HG02981 (cell line): ENCODE data around the gene RASIP1.

Experiments used
- ATAC-seq: cut with Tn5 transposase; IDR thresholded peaks from one replicate; pipeline ENCODE4 v1.9.1; 2021; ENCODE audit warnings: mild to moderate bottlenecking, moderate library complexity; ENCODE audit not compliant: unreplicated experiment

Gene RASIP1

DNA sequence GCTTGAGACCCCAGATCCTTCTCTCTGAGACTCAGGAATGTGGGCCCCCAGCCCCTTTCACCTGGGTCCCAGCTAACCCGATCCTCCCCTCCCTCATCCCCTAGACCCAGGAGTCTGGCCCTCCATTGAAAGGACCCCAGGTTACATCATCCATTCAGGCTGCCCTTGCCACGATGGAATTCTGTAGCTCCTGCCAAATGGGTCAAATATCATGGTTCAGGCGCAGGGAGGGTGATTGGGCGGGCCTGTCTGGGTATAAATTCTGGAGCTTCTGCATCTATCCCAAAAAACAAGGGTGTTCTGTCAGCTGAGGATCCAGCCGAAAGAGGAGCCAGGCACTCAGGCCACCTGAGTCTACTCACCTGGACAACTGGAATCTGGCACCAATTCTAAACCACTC lies 15.4 kb upstream of the RASIP1 start:
- ATAC-seq = no peak

DNA sequence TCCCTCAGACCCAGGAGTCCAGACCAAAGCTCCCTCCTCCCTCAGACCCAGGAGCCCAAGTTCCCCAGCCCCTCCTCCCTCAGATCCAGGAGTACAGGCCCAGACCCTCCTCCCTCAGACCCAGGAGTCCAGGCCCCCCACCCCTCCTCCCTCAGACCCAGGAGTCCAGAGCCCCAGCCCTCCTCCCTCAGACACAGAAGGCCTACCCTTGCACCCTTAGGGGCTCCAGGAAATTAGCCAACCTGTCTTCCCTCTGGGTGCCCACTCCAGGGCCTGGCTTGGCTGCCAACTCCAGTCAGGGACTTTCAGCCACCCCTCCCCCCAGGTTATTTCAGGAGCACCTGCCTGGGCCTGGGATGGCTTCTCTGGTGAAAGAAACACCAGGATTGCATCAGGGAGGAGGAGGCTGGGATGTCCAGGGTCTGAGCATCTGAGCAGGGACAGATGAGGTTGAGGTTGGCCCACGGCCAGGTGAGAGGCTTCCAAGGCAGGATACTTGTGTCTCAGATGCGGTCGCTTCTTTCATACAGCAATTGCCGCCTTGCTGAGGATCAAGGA lies 14.8 kb upstream of the RASIP1 start, which contains the start of gene FGF21:
Gene FGF21 (plus strand): TSS at position 441 of the 558 bp plus-strand sequence. CDS start 713 bp downstream, outside the sequence.
- ATAC-seq = no peak

DNA sequence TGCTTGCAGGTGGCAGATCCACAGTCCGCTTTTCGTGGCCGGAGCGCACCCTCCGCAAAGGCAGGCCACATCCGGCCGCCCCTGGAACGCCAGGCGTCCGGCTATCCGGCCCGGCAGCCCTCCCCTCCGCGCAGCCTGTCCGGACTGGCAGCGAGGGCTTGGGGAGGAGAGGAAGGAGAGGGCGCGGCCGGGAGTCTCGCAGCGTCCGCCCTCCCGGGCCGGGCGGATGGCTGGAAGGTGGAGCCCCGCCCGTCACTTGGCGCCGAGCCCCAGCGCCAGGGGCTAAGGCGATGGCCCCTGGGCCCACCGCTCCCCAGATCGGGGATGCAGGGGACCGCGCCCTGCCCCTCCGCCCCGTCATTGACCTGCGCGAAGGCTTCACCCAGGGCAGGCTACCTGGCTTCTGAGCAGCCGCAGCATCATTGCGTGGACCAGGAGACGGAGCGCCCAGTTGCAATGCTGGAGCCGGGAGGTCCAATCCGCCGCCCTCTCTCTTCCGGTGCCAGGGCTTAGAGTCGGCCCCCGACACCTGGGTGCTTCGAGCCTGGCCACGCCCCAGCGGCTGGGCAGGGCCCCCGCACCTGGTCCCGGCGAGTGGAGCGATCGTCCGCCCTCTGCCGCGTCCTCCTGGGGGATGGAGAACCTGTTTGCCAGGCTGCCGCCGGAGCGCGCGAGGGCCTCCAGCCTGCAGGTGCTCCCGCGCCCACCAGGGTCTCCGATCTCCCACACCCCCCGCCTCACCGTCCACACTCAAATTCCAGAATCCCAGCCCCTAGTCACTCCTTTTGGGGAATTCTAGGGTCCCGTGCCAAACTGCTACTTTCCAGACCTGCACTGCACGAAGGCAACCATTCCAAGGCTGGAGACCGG lies 12.3 kb upstream of the RASIP1 start, which contains the start of gene FUT1:
Gene FUT1 (minus strand): TSS at position 146 of the 870 bp plus-strand sequence. CDS start 1,360 bp downstream, outside the sequence.
- ATAC-seq = no peak

DNA sequence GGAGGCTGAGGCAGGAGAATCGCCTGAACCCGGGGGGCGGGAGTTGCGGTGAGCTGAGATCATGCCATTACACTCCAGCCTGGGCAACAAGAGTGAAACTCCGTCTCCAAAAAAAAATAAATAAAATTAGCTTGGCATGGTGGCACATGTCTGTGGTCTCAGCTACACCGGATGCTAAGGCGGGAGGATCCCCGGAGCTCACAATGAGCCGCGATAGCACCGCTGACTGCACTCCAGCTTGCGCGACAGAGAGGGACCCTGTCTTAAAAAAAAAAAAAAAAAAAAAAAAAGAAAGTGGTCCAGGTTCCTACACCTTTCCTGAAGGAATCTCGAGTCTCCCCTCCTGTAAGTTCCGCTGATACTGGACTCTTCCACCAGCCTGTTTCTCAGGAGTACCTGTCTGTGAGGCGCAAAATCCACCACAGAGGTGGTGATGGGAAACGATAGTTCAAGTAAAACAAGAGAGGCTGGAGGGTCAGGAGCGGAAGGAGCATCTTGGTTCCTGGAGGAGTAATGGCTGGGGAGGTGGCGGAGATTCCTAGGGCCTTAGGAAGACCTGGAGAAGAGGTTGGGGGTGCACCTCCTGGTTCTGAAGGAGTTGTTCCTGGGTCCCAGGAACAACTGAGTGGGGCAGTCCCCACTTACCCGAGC lies 11.6 kb upstream of the RASIP1 start:
- no peak for ATAC-seq

DNA sequence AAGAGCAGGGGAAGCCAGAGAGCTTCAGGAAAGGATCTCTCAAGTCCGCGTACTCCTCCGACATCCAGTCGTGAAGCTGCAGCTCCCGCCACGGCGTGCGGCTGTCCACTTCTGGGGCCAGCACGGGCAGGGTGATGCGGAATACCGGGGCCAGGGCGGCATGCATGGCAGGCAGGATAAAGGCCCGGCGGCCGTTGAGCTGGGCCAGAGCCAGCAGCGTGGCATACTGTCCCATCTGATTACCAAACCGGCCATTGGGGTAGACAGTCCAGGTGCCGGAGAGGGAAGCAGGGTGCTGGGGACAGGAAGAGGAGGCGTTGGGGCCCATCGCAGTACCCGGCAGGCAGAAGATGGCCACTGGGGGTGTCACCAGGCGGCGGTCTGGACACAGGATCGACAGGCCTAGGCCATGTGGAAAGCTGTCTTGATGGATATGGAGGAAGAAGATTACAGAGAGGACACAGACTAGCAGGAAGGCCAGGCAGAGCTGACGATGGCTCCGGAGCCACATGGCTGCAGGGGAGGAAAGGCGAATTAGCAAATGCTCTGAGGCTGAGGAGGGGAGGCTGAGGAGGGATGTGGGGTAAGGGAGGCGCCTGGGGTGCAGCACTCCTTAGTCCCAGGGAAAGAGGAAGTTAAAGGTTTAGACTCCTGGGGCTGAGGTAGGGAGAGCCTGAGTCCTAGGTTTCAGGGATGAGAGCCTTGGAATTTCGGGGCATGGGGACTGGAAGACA lies 10.5 kb upstream of the RASIP1 start:
- no peak for ATAC-seq

DNA sequence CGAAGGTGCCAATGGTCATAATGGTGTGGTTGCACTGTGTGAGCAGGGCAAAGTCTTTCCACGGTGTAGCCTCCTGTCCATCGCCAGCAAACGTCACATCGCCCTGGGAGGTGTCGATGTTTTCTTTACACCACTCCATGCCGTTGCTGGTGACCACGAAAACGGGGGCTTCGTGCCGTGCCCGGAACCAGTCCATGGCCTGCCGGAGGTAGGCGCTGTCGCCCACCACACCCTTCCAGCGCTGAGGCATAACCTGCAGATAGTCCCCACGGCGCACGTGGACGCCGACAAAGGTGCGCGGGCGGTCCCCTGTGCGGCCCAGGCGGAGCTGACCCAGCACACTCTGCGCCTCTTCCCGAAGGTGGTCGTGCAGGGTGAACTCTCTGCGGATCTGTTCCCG lies 9.9 kb upstream of the RASIP1 start:
- ATAC-seq = no peak

DNA sequence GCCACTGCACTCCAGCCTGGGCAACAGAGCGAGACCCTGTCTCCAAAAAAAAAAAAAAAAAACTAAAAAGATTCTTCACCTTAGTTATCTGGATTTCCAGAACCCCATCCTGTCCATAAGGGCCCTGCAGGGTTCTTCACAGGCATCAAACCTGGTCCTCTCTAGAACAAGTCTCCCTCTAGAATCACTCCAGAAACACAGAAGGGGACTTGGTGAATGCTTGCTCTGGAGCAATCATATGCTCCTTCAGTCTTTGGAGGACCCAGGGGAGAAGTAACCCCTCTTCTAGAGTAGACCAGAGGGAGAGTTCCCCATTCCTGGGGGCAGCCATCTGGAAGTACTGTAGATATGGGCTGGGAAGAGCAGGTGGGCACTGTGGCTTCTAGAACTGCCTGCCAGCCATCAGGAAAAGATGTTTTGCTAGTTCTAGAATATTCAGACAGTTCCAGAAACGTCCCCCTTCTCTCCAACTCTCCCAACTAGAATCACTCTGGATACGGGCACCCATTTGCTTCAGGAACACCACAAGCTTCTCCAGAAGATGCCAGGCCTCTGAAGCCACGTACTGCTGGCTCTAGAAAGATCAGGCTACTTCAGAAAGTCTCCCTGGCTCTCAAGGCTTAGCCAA lies 9.3 kb upstream of the RASIP1 start:
- ATAC-seq = no peak

DNA sequence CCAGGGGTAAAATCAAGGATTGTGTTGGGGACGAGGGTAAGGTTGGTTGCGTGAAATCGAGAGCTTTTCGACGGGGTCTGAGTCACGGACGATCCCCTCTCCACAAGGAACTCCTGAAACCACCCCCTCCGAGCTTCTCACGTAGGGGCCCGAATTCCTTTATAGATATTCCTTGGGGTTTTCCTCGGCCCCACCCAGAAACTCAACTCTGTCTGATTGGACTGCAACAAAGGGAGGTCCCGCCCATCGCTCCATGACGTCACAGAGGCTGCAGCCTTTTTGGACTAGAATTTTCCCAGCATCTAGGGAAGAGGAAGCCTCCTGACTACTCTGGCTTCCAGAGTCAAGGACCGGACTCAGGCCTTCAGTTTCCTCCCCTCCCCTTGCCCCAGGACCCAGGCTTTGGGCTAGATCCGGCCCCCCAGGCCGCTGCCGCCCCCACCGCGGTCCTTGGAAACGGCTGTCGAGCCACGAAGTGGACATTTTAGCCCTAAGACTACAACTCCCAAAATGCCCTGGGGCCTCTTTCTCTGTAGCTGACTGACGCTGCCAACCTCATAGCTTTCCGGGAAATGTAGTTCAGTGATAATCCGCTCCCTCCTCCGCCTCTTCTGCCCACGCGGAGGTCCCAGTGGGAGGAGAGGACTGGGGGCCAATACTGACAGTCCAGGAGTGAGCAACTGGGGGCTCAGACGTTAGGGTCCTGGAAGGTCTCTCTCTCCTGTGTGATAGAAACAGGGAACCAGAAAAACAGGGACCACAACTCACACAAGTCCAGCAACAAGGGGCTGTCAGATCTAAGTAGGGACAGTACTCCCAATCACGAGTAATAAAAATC lies 6.5 kb upstream of the RASIP1 start, which contains the start of gene IZUMO1:
Gene IZUMO1 (minus strand): TSS at position 172 of the 838 bp plus-strand sequence. CDS start 1,050 bp downstream, outside the sequence.
- no peak for ATAC-seq

DNA sequence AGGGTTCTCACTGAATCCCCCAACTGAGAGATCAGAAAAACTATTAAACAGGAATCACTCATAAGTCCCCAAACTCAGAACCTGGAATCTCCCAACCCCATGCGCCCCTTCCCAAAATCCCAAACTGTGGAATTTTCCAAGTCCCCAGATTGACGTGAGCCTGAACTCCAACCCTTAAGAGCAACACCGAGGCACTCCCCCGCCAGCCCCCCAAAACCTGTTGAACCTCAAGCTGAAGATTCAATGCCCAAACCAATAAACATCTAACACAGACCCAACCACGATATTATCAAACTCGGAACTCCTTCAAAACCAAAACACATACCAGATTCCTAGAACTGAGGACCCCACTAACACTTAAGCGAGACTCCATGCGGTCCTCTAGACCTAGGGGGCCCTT lies 5.7 kb upstream of the RASIP1 start:
- no peak for ATAC-seq

DNA sequence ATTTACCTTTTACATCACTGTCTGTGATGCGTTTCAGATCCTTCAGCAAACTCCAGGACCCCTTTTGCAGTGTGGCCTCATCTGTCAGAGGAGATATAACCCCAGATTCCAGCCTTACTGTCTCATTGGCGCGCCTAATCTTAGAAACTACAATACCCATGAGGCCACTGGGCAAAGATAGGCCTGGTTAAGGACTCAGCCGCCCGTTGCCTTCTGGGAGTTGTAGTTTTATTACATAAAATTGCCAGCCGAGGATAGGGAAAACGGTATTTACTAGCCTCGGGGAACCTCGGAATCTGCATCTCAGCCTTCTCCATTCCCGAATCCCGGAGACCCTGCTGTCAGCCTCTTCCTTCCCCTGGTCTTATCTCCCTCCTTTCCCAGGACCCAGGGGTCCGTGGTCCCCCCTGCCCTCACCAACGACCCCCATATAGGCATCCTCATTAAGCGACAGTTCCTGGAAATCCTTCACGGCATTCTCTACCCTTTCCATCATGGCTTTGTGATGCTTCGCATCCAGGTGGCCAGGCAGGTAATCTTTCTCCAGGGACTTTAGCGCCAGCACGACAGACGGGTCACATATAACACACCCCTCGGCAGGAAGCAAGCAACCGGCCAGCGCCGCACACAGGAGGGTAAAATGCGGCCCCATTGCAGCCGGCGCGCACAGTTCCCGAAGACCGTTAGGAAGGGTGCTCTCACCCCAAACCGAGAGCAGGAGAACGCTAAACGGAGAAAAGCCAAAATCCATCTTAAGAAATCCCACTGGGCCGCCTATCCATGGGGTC lies 5.0 kb upstream of the RASIP1 start:
- no peak for ATAC-seq

DNA sequence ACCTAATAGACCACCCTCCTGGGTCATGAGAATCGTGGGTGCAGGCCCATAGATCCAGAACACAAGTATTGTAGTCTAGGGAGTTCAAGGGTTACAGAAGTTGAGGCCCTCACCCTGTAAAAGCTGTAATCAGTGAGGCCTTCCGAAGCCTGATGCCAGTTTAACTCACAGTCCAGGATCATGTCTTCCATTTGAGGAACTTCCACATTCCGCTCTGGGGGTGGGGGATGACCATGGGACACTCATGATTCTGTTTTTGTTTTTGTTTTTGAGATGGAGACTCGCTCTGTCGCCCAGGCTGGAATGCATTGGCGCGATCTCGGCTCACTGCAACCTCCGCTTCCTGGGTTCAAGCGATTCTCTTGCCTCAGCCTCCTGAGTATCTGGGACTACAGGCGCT lies 1.7 kb upstream of the RASIP1 start:
- no peak for ATAC-seq

DNA sequence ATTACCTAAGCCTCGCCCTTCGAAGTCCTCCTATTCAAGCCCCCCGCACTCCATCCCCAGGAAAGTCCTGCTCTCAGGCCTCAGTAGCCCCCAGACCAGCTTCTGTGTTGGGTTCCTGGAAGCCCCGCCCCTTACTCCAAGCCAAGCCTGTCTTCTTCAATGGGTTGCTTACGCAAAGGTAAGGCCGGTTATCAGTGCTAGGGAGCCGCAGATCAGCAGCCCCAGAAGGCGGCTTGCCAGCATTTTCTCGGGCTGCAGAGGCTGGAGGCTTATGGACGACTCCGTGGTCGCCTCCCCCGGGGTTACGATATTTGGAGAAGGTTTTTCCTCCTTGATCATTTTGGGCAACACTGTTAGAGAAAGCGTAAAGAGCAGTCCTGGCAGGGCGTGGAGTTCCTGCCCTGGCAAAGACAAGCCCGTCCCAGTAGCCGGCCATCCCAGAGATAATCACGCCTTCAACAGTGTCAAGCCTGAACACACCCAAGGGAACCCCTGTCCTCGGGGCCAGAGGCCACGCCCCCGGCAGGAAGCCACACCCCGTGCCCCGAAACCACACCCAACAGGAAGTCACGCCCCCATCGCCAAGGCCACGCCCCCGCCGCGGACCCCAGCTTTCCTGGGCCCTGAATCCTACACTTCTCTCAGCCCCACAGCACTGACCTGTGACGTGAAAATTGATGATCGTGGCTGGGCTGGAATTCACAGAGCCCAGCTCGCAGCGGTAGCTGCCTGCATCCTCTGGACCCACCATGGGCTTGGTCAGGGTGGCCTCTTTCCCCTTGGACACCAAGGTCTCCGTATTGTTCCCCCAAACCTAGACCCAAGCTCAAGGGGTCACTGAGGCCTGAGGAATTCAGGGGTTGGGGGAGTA lies 954 bp upstream of the RASIP1 start:
- no peak for ATAC-seq

DNA sequence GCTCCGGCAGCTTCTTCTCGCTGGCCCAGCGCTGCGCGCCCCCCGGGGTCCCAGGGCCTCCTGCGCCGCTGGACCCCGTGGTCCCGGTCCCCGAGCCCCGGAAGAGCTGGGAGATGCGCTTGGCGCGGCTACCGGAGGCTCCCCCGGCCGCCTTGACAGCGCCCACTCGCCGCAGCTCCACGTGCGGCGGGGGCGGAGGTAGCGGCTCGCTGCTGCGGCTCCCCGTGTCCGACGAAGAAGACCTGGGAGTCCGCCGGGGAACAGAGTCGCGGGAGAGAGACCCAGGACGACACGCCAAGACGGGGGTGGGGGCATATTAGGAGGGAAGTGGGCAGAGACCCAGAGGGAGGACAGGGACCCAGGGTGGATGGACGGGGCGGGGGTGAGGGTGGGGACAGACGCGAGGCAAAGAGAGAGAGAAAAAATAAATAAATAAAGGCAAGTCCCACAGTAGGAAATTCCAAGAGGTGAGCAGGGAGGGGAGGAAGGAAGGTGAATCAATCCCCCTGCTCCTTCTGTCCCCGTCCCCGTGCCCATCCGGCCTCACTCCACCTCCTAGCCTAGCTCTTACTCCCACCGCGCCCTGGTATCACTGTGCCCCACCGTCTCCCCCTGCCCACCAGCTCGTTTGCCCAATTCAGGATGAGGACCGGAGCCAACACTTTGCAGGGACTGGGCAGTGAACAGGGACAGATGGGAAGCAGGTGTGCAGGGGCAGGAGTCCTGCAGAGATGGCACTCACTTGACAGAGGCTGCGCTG lies 826 bp downstream of the RASIP1 start:
- no peak for ATAC-seq

DNA sequence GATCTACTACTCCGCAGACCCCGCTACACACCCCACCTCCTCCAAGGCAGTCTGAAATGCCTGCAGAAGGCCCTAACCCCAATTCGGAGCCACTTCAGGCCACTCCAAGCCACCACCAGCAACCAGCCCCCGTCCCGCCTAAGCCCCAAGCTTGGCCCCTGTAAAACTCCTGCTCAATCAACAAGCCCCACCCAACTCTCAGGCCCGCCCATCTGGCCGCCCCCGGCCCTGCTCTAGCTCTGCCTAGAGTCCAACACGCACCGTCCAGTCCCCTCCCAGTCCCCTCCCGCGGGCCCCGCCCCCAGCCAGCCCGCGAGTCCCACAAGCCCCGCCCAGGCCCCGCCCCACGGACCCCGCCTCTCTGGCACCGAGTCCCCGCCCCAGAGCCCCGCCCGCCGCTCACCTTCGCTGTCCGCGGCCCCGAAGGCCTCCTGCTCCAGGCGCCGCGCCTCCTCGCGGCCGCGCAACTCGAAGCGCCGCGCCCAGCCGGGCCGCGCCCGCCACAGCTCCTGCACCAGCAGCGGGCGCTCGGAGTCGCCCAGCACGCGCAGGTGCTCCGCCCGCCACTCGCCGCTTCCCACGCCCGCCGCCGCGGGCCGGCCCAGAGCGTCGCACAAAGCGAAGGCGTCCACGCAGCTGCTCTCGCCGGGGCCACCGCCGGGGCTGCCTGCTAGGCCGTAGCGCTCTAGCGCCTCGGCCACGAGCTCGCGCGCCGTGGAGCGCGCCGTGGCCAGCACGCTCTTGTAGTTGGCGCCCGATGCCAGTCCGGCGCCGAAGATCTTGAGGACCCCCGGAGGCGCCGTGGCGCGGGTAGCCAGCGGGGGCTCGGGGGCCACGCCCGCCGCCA lies 1.6 kb downstream of the RASIP1 start:
- ATAC-seq = peak; percentile 71

DNA sequence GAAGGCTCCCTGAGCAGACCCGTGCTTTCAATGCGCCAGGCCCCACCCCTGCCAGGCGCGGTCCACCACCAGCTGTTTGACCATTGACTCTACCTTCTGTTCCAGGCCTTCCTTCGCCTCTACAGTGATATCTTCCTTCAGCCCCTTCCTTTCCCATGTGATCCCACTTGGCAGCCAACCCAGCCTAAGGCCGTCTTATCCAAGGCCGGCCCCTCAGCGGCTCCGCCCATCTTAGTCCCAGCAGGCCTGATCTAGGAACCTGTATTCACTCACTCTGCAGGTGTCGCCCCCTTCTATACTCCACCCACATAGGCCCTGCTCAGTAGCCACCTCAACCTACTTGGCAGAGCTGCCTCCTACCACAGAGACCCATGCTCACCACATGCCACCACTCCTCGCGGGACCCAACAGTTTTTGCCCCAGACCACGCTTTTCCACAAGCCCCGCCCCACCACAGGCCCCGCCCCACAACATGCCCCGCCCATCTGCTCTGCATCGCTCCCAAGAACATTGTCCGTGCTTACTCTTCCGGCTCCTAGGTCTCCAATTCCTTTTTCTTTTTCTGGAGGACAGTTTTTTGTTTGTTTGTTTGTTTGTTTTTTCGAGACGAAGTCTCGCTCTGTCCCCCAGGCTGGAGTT lies 2.9 kb downstream of the RASIP1 start:
- no peak for ATAC-seq
